Bronchial epithelial cell (primary cell): ENCODE data around the gene CALD1. TPM values are rescaled to one million over a fixed set of nuclear protein-coding genes. Genes with fewer than 3 reads are reported as not detected.

Experiments used
- DNase-seq: peaks from one replicate; pipeline ENCODE4 v3.0.0-alpha.2; 2010; ENCODE audit warnings: low read depth
- FAIRE-seq: peaks from 2 replicates; lab custom pipeline; 2011; peaks lifted over from hg19 to GRCh38; lab: Jason Lieb, UNC
- H3K27me3 ChIP-seq: 2 replicates; pipeline ENCODE4 v1.5.1; 2011; ENCODE audit warnings: low read length; ENCODE audit not compliant: control insufficient read depth, insufficient read depth
- H3K36me3 ChIP-seq: 2 replicates; pipeline ENCODE4 v1.5.1; 2011; ENCODE audit warnings: low read length; ENCODE audit not compliant: control insufficient read depth, insufficient read depth
- H3K4me3 ChIP-seq: 2 replicates; pipeline ENCODE4 v1.5.1; 2011; ENCODE audit warnings: mild to moderate bottlenecking, low read depth, low read length, control low read depth
- CTCF ChIP-seq: IDR thresholded peaks from 2 replicates; pipeline ENCODE4 v1.5.1; 2011; ENCODE audit warnings: mild to moderate bottlenecking, moderate library complexity, low read length, control low read depth, inconsistent platforms; ENCODE audit not compliant: insufficient read depth, severe bottlenecking
- total RNA-seq: library from RNA; depleted of rRNA; stranded (reverse); fragments of >200 nt; gene quantifications from 2 replicates; pipeline ENCODE4 v1.2.1, GENCODE V29; 2014

The CALD1 gene
- total RNA-seq, 1 donor from 2014 or later = 71.3 TPM

GRCh38 chr7:134766779-134767519 lies 12.5 kb upstream of the CALD1 start:
- no peak for TF ChIP-seq CTCF
- DNase-seq (peak; percentile 60), FAIRE-seq (no peak)
- Histone ChIP-seq H3K36me3 (no peaks in the 10 kb centered on the region), H3K27me3 (no peaks in the 10 kb centered on the region), H3K4me3 (no peak overlapping the region)

GRCh38 chr7:134767520-134768168 lies 11.8 kb upstream of the CALD1 start:
- no peak for FAIRE-seq

GRCh38 chr7:134768243-134768642 lies 11.2 kb upstream of the CALD1 start:
- no peaks in the 10 kb centered on the region for H3K36me3 ChIP-seq
- no peak for DNase-seq
- no peak for FAIRE-seq
- no peak overlapping the region for H3K4me3 ChIP-seq
- no peaks in the 10 kb centered on the region for H3K27me3 ChIP-seq
- TF ChIP-seq CTCF = no peak

More at GRCh38 chr7:134767520-134768168, 11.8 kb upstream of the CALD1 start:
- no peak overlapping the region for H3K4me3 ChIP-seq
- no peaks in the 10 kb centered on the region for H3K27me3 ChIP-seq
- DNase-seq = no peak
- no peaks in the 10 kb centered on the region for H3K36me3 ChIP-seq
- no peak for TF ChIP-seq CTCF

- FAIRE-seq = no peak
- H3K4me3 ChIP-seq = no peak overlapping the region
- TF ChIP-seq CTCF = no peak
- no peaks in the 10 kb centered on the region for H3K36me3 ChIP-seq
- no peak for DNase-seq
- no peaks in the 10 kb centered on the region for H3K27me3 ChIP-seq
These were observed 8.8 kb upstream of the CALD1 start for GRCh38 chr7:134770676-134771075.

GRCh38 chr7:134771111-134771510 lies 8.3 kb upstream of the CALD1 start:
- no peaks in the 10 kb centered on the region for H3K36me3 ChIP-seq
- FAIRE-seq (no peak), DNase-seq (no peak)
- no peak for TF ChIP-seq CTCF
- no peaks in the 10 kb centered on the region for H3K27me3 ChIP-seq
- H3K4me3 ChIP-seq = no peak overlapping the region
